Activated CD8-positive, alpha-beta memory T cell treated with anti-CD3 and anti-CD28 coated beads, Interleukin-2, amount 50 U/mL, for 4 hours (primary cell): Measurements from ENCODE around the gene B3GALT5.

Experiments used
- DNase-seq: peaks from one replicate; pipeline ENCODE4 v3.0.0-alpha.2; 2020

The B3GALT5 gene

DNA sequence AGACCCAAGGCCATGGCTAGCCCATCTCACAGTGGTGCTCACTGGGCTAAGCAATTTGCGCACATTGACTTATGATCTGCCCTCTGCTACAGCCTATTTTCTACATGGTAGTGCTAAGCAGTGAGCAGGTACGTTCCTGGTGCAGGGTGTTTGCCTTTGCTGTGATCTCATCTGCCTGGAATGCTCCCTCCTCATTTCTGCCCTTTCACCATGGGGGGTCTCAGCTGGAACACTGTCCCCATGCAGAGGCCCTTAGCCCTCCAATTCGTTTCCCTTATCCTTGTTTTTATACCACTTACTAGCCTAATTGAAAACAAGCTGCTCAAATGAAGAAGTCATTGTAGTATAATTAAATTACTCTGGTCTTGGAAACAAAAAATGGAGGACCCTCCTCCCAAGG lies 2.0 kb upstream of the B3GALT5 start:
- no peak for DNase-seq

DNA sequence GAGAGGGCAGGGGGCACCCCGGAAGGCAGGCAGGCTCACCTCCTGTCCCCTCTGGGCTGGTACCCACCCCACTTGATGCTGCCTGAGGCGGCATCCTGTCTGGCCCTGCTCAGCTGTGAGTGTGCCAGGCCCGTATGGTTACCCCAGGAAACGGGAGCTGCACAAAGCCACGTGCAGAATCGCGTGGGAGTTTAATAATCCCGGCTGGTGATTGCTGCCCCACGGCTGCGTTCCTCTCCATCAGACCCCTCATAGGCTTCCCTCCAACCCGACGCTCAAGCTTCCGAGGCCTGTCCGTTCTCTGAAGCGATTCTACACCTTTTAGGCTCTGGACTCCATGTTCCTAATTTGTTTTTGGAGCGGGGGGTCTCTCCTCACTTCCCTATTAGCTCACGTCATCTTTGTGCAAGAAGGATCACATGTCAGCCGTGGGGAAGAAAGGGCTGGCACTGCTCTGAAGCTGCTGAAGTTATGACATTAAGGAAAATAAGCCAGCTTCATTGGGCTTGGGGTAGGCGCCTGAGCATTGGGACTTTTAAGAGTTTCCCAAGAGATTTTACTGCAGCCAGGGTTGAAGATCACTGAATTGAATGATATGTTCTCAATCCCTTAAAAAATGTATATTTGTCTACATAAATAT lies 1.1 kb upstream of the B3GALT5 start:
- DNase-seq: no peak

DNA sequence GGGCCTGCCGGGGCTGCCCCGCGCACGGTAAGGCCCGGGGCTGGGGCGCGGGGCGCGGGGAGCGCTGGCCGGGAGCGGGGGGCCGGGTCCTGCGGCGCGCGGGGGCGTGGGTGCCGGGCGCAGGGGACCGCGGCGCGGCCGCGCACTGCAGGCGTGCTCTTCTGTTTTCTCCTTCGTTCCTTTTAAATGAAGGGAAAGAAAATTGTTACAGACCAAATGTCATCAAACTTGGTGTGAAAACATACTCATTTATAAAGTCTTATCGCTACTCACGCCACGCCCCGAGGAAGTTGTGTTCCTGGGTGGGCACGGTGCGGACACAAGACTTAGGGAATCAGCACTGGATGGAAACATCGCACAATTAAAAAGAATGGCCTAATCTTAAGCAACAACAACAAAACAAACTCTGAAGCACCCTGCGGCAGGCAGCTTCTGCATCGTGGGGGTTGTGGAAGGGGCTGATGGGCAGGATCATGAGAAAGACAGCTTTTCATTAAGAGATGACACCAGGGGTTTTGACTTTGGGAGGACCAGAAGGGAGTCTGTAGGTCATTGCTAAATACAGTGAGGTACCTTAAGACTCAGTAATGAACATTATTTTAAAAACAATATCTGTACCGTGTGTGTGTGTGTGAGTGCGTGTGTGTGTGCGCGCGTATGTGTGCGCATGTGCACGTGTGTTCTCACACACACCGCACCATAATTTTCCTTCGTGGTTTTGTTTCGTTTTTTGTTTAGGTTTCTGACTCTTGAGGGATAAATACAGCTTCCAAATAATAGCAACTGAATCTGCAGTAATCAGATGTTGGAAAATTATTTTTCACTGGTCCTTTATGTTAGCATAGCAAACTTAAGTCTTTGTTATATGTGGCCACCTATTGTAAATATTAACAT lies 548 bp downstream of the B3GALT5 start:
- no peak for DNase-seq

DNA sequence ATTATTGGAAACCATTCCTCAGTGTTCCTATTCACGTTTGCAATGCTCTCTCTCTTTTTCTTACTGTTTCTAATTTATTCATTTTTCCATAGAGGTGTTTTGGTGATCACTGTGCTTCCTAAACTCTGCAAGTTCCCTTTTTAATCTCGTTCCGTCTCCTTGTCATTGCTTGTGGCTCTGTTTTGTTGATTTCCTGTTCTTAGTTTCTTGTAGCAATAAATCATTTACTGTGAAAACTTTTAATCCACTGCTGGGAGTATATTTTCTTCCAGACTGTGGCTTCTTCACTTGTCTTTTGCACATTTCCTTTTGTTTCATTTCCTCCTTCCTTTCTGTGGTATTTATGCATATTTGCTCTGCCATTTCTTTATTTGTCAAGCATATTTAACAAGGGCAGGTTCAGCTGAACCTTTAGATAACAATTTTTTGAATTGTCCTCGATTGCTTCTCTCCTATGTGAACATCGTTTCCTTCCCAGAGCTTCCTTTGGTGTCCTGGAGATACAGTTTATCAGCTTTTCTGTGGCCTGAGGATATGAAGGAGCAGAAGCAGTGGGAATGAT lies 3.6 kb downstream of the B3GALT5 start:
- DNase-seq: no peak

DNA sequence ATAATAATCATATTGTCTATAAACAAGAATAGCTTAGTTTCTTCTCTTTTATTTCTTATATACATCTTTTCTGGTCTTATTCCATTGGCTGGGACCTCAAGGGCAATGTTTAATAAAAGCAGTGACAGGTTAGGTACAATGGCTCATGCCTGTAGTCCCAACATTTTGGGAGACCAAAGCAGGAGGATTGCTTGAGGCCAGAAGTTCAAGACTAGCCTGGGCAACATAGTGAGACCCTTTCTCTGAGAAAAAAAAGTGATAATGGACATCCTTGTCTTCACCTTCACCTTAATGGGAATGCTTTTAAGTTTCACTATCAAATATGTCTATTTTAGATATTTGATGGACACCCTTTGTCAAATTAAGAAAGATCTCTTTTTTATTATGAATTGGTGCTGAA lies 8.1 kb downstream of the B3GALT5 start:
- no peak for DNase-seq

DNA sequence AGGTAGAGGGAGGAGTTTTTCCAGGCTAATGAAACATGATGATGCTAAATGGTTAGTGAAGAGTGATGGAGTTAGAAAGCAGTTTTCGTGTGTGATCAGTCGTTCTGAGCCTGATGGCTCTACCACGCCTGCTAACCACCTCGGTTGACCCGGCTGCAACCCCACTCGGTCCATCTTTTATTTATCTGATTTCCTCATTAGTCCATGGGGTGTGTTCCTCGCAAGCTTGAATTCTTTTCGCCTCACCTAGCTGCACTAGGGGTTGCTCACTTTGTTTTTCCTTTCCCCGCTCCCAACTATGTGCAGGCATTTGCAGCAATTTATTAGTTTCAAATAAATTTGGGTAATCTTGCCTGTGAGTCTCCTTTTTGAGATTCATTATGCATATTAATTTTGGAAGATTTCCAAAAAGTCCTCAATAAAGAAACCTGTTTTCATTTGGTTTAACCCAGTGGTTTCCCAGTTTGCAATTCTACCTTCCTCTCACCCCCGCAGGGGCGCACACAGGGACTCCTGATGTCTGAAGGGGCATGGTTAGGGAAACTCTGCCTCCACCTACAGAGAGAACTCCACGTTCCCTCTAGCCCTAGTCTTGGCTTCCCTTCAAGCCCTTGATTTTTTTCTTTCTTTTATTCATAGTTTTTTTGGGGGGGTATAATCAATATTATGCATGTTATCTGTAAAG lies 12.6 kb downstream of the B3GALT5 start:
- DNase-seq: no peak

DNA sequence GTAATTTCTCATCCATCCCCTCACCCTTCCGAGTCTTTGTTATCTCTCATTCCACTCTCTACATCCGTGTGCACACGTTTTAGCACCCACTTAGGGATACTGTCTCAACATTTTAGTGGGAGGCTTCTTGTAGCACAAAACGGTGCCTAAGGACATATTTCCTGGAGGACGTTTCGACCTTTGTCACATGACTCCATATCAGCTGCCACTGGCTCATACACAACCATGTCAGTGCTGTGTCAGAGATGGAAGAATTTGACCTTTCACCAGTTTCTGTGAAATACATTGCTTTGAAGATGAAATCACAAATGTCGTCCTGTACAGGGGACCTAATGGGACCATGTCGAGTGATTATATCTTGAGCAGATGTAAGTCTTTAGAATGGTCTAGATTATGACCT lies 15.6 kb downstream of the B3GALT5 start:
- no peak for DNase-seq

DNA sequence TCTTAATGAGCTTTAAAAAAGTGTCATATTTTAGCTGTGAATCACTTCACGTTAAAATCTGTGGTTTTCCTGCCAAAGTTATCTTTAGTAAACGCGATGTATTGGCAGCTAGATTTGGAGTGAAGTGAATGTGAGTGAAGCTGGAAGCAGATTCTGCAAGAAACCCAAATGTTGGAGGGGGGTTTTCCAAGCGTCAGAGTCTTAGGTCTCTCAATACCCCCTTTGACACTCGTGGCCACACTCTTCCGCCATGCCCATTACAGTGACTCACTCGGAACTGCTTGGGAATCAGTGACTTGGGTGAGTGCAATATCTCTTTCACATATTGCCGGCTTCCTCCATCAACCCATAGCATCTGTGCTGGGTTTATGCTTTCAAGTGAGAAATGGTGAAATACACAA lies 17.5 kb downstream of the B3GALT5 start:
- DNase-seq: no peak

DNA sequence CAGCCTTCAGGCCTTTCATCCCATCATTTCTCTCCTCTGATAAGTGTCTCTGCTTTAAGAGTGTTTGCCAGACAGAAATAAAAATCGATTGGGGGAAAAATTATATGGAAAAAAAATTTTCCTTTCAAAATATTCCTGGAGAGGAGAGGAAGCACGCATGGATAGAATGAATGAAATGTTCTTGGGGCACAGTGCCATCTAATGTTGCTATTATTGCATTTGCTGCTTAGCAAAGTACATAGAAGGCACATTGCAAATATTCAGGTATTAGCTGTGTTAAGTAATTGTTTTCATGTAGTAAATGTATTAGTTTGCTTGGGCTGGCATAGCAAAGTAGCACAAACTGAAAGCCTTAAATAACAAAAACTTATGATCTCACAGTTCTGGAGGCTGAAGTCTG lies 18.1 kb downstream of the B3GALT5 start:
- no peak for DNase-seq

DNA sequence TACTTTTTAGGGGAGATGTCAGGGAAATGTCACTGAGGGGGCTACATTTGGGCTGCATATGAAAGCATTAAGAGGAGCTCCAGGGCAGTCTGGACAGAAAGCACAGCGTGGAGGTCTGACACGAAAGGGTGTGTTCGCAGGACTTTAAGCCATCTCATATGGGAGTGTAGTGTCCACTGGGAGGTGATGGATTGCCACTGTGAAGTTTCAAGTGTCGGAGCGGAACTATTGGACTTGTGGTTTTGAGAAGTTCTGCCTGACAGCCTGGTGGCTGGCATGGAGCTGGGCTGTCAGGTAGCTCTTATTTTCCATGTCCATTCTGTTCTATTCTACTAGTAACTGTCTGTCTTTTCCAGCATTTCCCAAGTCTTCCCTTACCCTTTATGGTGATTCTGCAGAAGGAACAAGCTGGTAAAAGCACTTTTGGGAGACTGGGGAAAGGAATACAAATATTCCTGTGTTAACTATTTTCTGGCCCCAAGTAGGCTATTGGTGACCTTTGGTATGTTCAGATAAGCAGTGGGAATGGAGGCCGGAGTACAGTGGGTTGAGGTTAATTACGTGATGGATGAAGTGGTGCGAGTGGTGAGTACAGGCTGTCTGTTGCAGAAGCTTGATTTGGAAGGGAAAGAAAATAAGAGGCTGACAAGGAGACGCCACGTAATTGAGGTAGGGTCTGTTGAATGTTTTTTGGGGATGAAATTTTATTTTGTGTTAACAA lies 19.3 kb downstream of the B3GALT5 start:
- DNase-seq: no peak

DNA sequence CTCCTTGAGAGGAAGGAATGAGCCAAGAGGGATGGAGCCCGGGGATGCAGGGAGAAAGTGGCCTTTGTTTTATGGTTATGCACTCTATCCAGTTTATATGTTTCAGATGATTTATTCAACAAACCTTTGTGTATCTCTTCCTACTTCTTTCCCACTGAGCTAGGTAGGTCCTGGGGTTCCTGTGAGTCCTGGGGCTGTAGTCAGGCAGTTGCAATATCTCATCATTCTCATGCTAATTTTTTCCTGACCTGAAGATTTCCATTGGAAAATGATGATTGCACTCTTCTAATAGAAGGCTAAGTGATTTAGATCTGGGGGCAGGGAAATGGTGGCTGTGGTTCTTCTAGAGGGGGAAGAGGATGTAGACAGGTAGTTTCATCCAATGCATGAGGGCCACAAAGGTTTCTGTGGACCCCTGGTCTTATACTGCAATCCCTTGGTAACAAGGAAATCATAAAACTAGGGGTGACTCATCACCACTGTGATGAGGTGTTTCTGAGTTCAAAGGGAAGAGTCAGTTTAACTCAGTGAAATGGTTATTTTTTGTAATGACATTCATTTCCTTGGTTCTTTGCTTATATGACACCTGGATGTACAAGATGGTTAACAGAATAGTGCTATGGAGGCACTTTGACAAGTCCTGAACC lies 20.2 kb downstream of the B3GALT5 start:
- no peak for DNase-seq

DNA sequence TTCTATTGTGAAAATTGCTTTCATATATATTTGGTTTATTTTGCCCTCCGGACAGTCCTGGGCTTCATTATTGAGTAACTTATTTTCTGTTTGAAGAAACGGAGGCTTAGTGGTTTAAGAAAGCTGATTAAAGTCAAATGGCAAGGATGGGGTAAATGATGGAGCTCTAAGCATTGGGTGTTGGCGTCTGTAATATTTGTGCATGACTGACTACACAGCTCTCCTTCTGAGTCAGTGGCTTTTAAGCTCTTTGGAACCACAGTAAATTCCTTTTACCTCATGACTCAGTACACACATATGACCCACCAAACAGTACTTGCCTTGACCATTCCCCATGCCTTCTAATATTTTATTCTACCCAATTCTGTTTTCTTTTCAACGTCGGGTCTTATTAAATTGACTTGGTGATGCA lies 21.0 kb downstream of the B3GALT5 start:
- DNase-seq: no peak

DNA sequence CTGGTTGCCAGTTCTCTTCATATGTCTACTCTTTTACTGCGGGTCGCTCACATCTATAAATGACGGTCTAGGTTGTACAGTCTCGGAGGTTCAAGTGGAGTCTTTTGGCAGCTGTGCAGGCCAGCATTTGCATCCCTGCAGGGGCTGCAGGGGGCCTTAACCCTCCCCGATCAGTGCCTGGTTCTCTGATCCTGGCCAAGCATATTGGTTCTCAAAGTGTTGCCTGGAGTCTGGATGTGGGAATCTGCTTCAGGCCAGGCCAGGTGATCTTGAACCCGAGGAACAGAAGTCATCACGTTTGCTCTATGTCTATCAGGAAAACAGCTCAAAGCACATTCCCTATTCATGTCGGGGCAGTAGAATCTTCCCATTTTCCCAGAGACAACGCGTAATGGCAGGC lies 21.8 kb downstream of the B3GALT5 start:
- DNase-seq: no peak

DNA sequence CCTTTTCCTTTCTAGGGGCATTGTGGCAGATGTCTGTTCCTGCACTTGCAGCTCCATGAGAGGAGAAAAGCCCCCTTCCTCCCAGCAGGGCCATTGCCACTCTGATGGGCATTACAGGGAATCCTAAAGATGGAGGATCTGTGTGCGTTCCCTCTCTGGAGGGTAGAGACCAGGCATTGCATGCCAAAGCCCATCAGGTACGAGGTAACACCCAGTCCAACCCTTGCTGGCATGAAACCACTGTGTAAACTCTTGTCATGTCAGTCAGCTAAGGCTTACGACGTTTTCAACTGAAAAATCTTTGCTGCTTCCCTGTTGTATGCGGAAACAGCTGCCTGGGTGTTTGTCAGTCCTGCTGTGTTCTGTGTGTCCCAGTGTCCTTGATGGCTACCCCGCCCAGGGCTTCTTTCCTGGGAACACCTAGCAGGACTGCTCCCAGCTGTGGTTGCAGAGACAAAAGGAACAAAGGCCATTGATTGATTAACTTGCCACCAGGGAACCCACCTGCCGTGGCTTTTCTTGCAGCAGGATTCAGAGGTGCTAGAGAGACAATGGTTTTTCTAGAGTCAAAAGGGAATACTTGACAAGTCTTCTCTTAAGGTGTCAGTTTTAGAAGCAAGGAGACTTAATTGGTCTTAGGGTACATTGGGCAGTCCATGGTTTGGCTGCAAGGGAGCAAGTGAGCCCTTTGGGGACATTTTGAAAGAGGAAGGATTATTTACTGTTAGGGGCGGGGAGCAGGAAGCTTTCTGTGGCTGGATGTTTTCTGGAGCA lies 24.6 kb downstream of the B3GALT5 start:
- DNase-seq: no peak

DNA sequence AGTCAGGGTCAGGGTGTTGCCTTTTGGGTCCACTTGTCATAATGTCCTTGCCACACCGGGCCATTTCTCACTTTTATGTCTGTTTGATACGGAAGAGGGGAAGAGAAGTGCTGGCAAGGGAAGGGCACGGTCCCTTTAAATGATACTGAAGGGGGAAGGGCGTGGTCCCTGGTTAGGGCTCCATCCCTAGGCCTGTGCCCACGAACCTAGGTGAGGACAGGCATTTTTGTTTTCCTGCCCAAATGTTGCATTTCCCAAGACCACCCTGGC lies 25.2 kb downstream of the B3GALT5 start:
- DNase-seq: no peak

DNA sequence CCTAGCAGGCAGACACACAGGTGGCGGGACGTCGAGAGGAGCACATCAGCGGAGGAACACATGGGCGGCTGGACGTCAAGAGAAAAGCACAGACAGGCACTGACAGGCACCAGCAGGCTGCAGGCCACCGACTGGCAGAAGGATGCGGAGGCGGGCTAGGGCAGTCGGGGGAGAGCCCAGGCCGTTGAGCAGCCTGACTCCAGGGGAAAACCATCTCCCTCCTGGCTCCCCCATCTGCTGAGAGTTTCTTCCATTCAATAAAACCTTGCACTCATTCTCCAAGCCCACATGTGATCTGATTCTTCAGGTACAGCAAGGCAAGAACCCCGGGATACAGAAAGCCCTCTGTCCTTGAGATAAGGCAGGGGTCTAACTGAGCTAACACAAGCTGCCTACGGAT lies 25.5 kb downstream of the B3GALT5 start:
- no peak for DNase-seq

DNA sequence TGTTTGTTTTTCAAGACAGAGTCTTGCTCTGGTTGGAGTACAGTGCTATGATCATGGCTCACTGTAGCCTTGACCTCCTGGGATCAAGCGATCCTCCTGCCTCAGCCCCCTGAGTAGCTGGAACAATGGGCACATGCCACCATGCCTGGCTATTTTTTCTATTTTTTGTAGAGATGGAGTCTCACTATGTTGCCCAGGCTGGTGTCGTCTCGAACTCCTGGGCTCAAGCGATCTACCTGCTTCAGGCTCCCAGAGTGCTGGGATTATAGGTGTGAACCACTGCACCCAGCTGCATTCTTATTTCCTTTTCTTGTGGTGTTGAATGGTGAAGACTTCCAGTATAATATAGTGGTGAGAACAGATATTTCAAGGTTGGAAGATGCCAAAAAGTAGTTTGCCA lies 28.0 kb downstream of the B3GALT5 start:
- no peak for DNase-seq

DNA sequence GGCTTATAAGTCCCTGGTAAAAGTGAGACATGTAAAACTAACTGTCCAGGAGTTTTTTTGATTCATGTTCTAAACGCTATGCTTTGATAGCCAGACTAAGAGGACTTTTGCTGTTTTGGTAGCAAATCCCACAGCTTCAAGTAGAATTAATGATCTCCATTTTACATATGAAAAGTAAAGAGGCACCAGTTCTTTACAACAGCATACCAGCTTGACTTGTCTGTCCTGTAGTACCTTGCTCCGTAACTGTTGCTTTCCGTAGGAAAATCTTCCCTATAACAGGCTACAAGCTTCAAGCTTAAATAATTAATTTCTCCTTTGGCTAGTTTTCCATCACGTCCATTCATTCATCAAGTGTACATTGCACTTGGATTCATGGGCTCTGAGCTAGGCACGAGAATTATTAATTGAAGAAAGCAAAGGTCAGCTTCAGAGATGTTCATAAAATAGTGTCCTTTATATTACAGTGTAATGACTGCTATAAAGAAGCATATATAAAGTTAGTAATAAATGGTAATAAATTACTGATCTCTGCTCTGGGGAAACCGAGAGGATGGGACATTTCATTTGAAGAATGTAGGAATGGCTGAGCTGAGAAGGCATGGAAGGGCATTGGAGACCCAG lies 29.2 kb downstream of the B3GALT5 start:
- DNase-seq: no peak

DNA sequence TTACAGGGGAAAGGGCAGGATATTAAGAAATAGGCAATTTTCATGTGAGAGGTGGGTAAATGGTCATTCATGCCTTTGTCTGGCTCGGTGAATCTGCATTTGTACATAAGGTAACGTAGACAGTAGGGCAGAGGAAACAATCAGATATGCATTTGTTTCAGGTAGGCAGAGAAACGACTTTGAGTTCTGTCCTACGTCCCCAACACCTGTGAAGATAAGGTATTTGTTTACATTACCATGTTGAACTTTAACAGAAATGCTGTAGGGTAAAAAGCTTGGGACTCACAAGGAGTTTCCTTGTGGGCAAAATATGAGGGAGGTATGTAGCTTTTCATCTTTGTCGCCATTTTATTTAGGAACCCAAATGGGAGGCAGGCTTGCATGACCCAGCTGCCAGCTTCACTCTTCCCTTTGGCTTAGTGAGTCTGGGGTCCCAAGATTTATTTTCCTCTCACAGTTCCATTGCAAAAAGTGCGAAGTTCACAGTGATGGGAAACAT lies 31.4 kb downstream of the B3GALT5 start:
- no peak for DNase-seq

DNA sequence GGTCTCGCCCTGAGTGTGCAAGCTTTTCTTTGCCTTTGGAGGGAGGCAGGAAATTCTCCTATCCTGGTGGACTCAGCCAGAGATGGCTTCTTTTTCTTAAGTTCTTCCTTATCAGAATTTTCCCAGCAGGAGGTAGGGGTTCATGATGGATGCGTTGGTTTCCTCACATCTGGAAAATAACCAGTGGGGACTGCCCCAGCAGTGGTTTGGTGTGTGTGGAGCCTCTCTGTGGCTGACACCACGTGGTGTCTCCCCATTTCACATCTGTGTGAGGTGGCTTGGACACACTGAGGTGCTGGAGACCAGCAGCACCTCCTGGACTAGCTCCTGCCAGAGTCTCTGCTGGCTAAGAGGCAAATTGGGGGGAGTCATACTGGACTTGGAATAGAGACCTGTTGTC lies 32.6 kb downstream of the B3GALT5 start:
- no peak for DNase-seq

DNA sequence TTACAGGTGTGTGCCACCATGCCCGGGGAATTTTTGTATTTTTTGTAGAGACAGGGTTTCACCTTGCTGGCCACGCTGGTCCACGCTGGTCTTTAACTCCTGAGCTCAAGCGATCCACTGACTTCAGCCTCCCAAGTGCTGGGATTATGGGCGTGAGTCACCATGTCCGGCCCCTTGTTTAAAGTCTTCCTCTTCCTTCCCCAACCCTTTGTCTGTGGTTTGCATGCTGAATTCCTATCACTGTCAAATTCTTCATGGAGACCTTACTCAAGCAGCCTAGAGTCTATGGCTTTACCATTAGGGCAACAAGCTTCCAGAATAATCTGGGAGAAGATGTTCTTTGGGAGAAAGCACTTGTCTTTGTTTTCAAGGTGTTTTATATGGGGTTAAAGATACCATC lies 34.7 kb downstream of the B3GALT5 start:
- no peak for DNase-seq
